ENCODE measurements around the gene OARD1.

OARD1 gene

DNA sequence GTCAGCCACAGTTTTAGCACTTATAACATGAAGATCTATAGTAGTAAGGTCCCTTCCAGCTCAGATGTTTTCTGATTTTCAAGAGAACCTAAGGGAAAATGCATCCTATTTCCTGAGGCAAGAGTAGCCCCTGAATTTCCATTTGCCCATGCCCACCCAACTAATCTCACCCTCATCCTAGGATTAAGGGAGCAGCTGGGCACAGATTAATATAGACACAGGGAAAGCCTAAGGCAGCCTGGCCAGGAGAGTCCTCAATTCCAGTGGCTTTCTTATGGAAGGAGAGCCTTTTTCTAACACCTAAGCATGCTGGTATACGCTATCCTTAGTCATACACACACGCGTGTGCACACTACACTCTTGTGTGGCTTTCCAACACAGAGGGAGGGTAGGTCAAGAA is 17.6 kb downstream of the OARD1 start:
- Histone ChIP-seq H3K4me2 (ENCODE audit: low read depth, low read length, poor library complexity, severe bottlenecking) (no peak overlapping the region), H3K9me2 (replicated peaks; ENCODE audit: insufficient read depth, low read length) (no peaks in the 10 kb centered on the region), H3F3A (ENCODE audit: insufficient read depth) (no peaks in the 10 kb centered on the region), H2AFZ (ENCODE audit: low read depth, low read length, severe bottlenecking) (no peak overlapping the region), H4K20me1 (ENCODE audit: low read depth, low read length) (no peaks in the 10 kb centered on the region), H3K27ac (ENCODE audit: low read depth, low read length) (no peak overlapping the region), H3K9me3 (ENCODE audit: insufficient read depth, low read length) (no peaks in the 10 kb centered on the region), H3K9ac (ENCODE audit: low read length) (no peak overlapping the region), H3K36me3 (ENCODE audit: low read length) (no peaks in the 10 kb centered on the region), H3K27me3 (ENCODE audit: low read length) (no peaks in the 10 kb centered on the region), H3K79me2 (ENCODE audit: insufficient read depth, low read length) (no peaks in the 10 kb centered on the region), H3K4me3 (ENCODE audit: insufficient read depth, low read length, poor library complexity, severe bottlenecking) (no peak overlapping the region)
- no peak for TF ChIP-seq EZH2phosphoT487 (conservative IDR thresholded peaks at IDR 0.05; ENCODE audit: low read length)
- TF ChIP-seq, protein P1, sequence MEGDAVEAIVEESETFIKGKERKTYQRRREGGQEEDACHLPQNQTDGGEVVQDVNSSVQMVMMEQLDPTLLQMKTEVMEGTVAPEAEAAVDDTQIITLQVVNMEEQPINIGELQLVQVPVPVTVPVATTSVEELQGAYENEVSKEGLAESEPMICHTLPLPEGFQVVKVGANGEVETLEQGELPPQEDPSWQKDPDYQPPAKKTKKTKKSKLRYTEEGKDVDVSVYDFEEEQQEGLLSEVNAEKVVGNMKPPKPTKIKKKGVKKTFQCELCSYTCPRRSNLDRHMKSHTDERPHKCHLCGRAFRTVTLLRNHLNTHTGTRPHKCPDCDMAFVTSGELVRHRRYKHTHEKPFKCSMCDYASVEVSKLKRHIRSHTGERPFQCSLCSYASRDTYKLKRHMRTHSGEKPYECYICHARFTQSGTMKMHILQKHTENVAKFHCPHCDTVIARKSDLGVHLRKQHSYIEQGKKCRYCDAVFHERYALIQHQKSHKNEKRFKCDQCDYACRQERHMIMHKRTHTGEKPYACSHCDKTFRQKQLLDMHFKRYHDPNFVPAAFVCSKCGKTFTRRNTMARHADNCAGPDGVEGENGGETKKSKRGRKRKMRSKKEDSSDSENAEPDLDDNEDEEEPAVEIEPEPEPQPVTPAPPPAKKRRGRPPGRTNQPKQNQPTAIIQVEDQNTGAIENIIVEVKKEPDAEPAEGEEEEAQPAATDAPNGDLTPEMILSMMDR (IDR thresholded peaks at IDR 0.05; ENCODE audit: insufficient read depth, low read length, poor library complexity, severe bottlenecking): no peak

GRCh38 chr6:41053041-41053440 is 19.1 kb downstream of the OARD1 start, which contains the start of gene APOBEC2:
TSS of gene APOBEC2 (plus strand) at chr6:41053202. CDS start at chr6:41053348, 146 bp downstream.
- Histone ChIP-seq H3K27ac (ENCODE audit: low read depth, low read length) (no peak within 1 kb of the TSS; the same call in 1 of the 2 replicates), H3K9ac (ENCODE audit: low read length) (no peak within 1 kb of the TSS), H3K9me3 (ENCODE audit: insufficient read depth, low read length) (no peaks in the 10 kb centered on the region), H3K4me2 (ENCODE audit: low read depth, low read length, poor library complexity, severe bottlenecking) (peak within 1 kb of the TSS; percentile 27), H3F3A (ENCODE audit: insufficient read depth) (no peaks in the 10 kb centered on the region), H3K27me3 (ENCODE audit: low read length) (no peaks in the 10 kb centered on the region), H3K36me3 (ENCODE audit: low read length) (no peaks in the 10 kb centered on the region), H4K20me1 (ENCODE audit: low read depth, low read length) (no peaks in the 10 kb centered on the region), H3K79me2 (ENCODE audit: insufficient read depth, low read length) (no peaks in the 10 kb centered on the region), H3K9me2 (replicated peaks; ENCODE audit: insufficient read depth, low read length) (no peaks in the 10 kb centered on the region), H2AFZ (ENCODE audit: low read depth, low read length, severe bottlenecking) (peak within 1 kb of the TSS; percentile 46), H3K4me3 (ENCODE audit: insufficient read depth, low read length, poor library complexity, severe bottlenecking) (no peak within 1 kb of the TSS)
- no peak for TF ChIP-seq EZH2phosphoT487 (conservative IDR thresholded peaks at IDR 0.05; ENCODE audit: low read length)
- TF ChIP-seq, protein P1 (IDR thresholded peaks at IDR 0.05; ENCODE audit: insufficient read depth, low read length, poor library complexity, severe bottlenecking): no peak

- H3K27me3 ChIP-seq (ENCODE audit: low read length): no peaks in the 10 kb centered on the region
- H4K20me1 ChIP-seq (ENCODE audit: low read depth, low read length): no peaks in the 10 kb centered on the region
- no peaks in the 10 kb centered on the region for H3K36me3 ChIP-seq (ENCODE audit: low read length)
- H3K27ac ChIP-seq (ENCODE audit: low read depth, low read length): peak overlapping the region; percentile 1; the same call in 1 of the 2 replicates
- no peaks in the 10 kb centered on the region for H3K9me3 ChIP-seq (ENCODE audit: insufficient read depth, low read length)
- TF ChIP-seq EZH2phosphoT487 (conservative IDR thresholded peaks at IDR 0.05; ENCODE audit: low read length): no peak
- TF ChIP-seq, protein P1 (IDR thresholded peaks at IDR 0.05; ENCODE audit: insufficient read depth, low read length, poor library complexity, severe bottlenecking): no peak
- H2AFZ ChIP-seq (ENCODE audit: low read depth, low read length, severe bottlenecking): peak overlapping the region; percentile 46
- no peaks in the 10 kb centered on the region for H3K79me2 ChIP-seq (ENCODE audit: insufficient read depth, low read length)
- H3K9ac ChIP-seq (ENCODE audit: low read length): no peak overlapping the region
- H3K9me2 ChIP-seq (replicated peaks; ENCODE audit: insufficient read depth, low read length): no peaks in the 10 kb centered on the region
- no peaks in the 10 kb centered on the region for H3F3A ChIP-seq (ENCODE audit: insufficient read depth)
- H3K4me2 ChIP-seq (ENCODE audit: low read depth, low read length, poor library complexity, severe bottlenecking): peak overlapping the region; percentile 27
- H3K4me3 ChIP-seq (ENCODE audit: insufficient read depth, low read length, poor library complexity, severe bottlenecking): no peak overlapping the region
Observed at GRCh38 chr6:41051873-41052272, 20.3 kb downstream of the OARD1 start.

All from SU-DHL-6 (cell line).